ACC112 (cell line): ENCODE results near the gene TBC1D8.

Experiments
- H2AFZ ChIP-seq: fragments of 200-600 bp; sonication (generic); one replicate; pipeline ENCODE4 v1.6.0; 2017; ENCODE audit warnings: antibody characterized with exemption, low read length; ENCODE audit not compliant: unreplicated experiment
- H3K27ac ChIP-seq: fragments of 200-600 bp; sonication (generic); 2 replicates; pipeline ENCODE4 v1.5.1; 2014; ENCODE audit warnings: low read depth, mild to moderate bottlenecking, antibody characterized with exemption, low read length, moderate library complexity
- H3K27me3 ChIP-seq: fragments of 200-600 bp; sonication (generic); 2 replicates; pipeline ENCODE4 v1.6.1; 2014; ENCODE audit warnings: mild to moderate bottlenecking, antibody characterized with exemption, low read length, moderate library complexity, mixed read lengths; ENCODE audit not compliant: insufficient read depth
- H3K36me3 ChIP-seq: fragments of 200-600 bp; sonication (generic); 2 replicates; pipeline ENCODE4 v1.6.1; 2016; ENCODE audit warnings: mild to moderate bottlenecking, antibody characterized with exemption, low read length, moderate library complexity, mixed read lengths; ENCODE audit not compliant: insufficient read depth
- H3K4me1 ChIP-seq: fragments of 200-600 bp; sonication (generic); one replicate; pipeline ENCODE4 v1.6.1; 2016; ENCODE audit warnings: low read length, mixed read lengths; ENCODE audit not compliant: insufficient read depth, unreplicated experiment, control insufficient read depth
- H3K4me3 ChIP-seq: fragments of 200-600 bp; sonication (generic); 2 replicates; pipeline ENCODE4 v1.5.1; 2014; ENCODE audit warnings: mild to moderate bottlenecking, low read depth, low read length
- H3K79me2 ChIP-seq: fragments of 200-600 bp; sonication (generic); one replicate; pipeline ENCODE4 v1.6.0; 2016; ENCODE audit warnings: low read length; ENCODE audit not compliant: control insufficient read depth, unreplicated experiment, insufficient read depth

The TBC1D8 gene

GRCh38 chr2:100976061-100976460 lies 175.1 kb downstream of the TBC1D8 start:
- Histone ChIP-seq H3K4me1 (no peaks in the 10 kb centered on the region), H3K27ac (no peak overlapping the region), H3K36me3 (no peaks in the 10 kb centered on the region)

GRCh38 chr2:100975521-100975785 lies 175.7 kb downstream of the TBC1D8 start:
- Histone ChIP-seq H3K27me3 (no peaks in the 10 kb centered on the region), H3K79me2 (no peaks in the 10 kb centered on the region), H3K4me1 (no peaks in the 10 kb centered on the region), H3K4me3 (no peak overlapping the region), H3K27ac (no peak overlapping the region), H3K36me3 (no peaks in the 10 kb centered on the region), H2AFZ (no peak overlapping the region)

More at GRCh38 chr2:100976061-100976460, 175.1 kb downstream of the TBC1D8 start:
- no peak overlapping the region for H3K4me3 ChIP-seq
- no peak overlapping the region for H2AFZ ChIP-seq
- no peaks in the 10 kb centered on the region for H3K79me2 ChIP-seq
- H3K27me3 ChIP-seq = no peaks in the 10 kb centered on the region

- Histone ChIP-seq H3K27me3 (no peaks in the 10 kb centered on the region), H2AFZ (no peak overlapping the region), H3K36me3 (no peaks in the 10 kb centered on the region), H3K4me1 (no peaks in the 10 kb centered on the region), H3K79me2 (no peaks in the 10 kb centered on the region), H3K27ac (no peak overlapping the region), H3K4me3 (no peak overlapping the region)
These were observed 176.3 kb downstream of the TBC1D8 start for GRCh38 chr2:100974712-100975520.

- H3K79me2 ChIP-seq = no peaks in the 10 kb centered on the region
- no peaks in the 10 kb centered on the region for H3K36me3 ChIP-seq
- H3K4me3 ChIP-seq = no peak overlapping the region
- H3K27me3 ChIP-seq = no peaks in the 10 kb centered on the region
- no peaks in the 10 kb centered on the region for H3K4me1 ChIP-seq
- H2AFZ ChIP-seq = no peak overlapping the region
- H3K27ac ChIP-seq = no peak overlapping the region
These were observed 178.7 kb downstream of the TBC1D8 start for GRCh38 chr2:100972452-100972851.

- no peaks in the 10 kb centered on the region for H3K27me3 ChIP-seq
- no peaks in the 10 kb centered on the region for H3K79me2 ChIP-seq
- no peaks in the 10 kb centered on the region for H3K36me3 ChIP-seq
- H3K4me3 ChIP-seq = no peak overlapping the region
- H2AFZ ChIP-seq = no peak overlapping the region
- no peak overlapping the region for H3K27ac ChIP-seq
- no peaks in the 10 kb centered on the region for H3K4me1 ChIP-seq
These were observed 180.0 kb downstream of the TBC1D8 start for GRCh38 chr2:100971221-100971620.

GRCh38 chr2:100969998-100970397 lies 181.2 kb downstream of the TBC1D8 start:
- Histone ChIP-seq H3K4me3 (no peak overlapping the region), H3K4me1 (no peaks in the 10 kb centered on the region), H3K79me2 (no peaks in the 10 kb centered on the region), H3K27ac (no peak overlapping the region), H2AFZ (no peak overlapping the region), H3K36me3 (no peaks in the 10 kb centered on the region), H3K27me3 (no peaks in the 10 kb centered on the region)

- Histone ChIP-seq H2AFZ (no peak overlapping the region), H3K36me3 (no peaks in the 10 kb centered on the region), H3K27ac (no peak overlapping the region), H3K27me3 (no peaks in the 10 kb centered on the region), H3K4me3 (no peak overlapping the region), H3K4me1 (no peaks in the 10 kb centered on the region), H3K79me2 (no peaks in the 10 kb centered on the region)
These were observed 182.7 kb downstream of the TBC1D8 start for GRCh38 chr2:100968146-100969145.

- H3K4me1 ChIP-seq = no peaks in the 10 kb centered on the region
- no peaks in the 10 kb centered on the region for H3K36me3 ChIP-seq
- no peaks in the 10 kb centered on the region for H3K27me3 ChIP-seq
- H3K4me3 ChIP-seq = no peak overlapping the region
- H3K27ac ChIP-seq = no peak overlapping the region
- H3K79me2 ChIP-seq = no peaks in the 10 kb centered on the region
- no peak overlapping the region for H2AFZ ChIP-seq
These were observed 183.5 kb downstream of the TBC1D8 start for GRCh38 chr2:100967716-100968115.

- Histone ChIP-seq H3K27me3 (no peaks in the 10 kb centered on the region), H3K36me3 (no peaks in the 10 kb centered on the region), H3K4me3 (no peak overlapping the region), H3K4me1 (no peaks in the 10 kb centered on the region), H2AFZ (no peak overlapping the region), H3K27ac (no peak overlapping the region), H3K79me2 (no peaks in the 10 kb centered on the region)
These were observed 185.6 kb downstream of the TBC1D8 start for GRCh38 chr2:100965596-100965995.

- Histone ChIP-seq H3K27me3 (no peaks in the 10 kb centered on the region), H3K4me3 (no peak overlapping the region), H3K4me1 (no peaks in the 10 kb centered on the region), H2AFZ (no peak overlapping the region), H3K27ac (no peak overlapping the region), H3K36me3 (no peaks in the 10 kb centered on the region), H3K79me2 (no peaks in the 10 kb centered on the region)
These were observed 186.5 kb downstream of the TBC1D8 start for GRCh38 chr2:100964681-100965169.
